GM19099 (cell line): ENCODE results near the gene LEF1.

Source experiments
- POLR2A ChIP-seq: IDR thresholded peaks from 3 replicates; pipeline ENCODE4 v1.6.1; 2011; ENCODE audit warnings: low read depth; ENCODE audit not compliant: insufficient read length; ENCODE audit errors: extremely low read depth

The LEF1 gene

GRCh38 chr4:108092288-108092687 lies 76.4 kb downstream of the LEF1 start:
- no peak for TF ChIP-seq POLR2A

GRCh38 chr4:108087293-108087967 lies 81.3 kb downstream of the LEF1 start:
- no peak for TF ChIP-seq POLR2A

GRCh38 chr4:108081256-108081655 lies 87.5 kb downstream of the LEF1 start:
- no peak for TF ChIP-seq POLR2A

GRCh38 chr4:108080747-108081146 lies 88.0 kb downstream of the LEF1 start:
- no peak for TF ChIP-seq POLR2A

GRCh38 chr4:108078024-108078733 lies 90.6 kb downstream of the LEF1 start:
- no peak for TF ChIP-seq POLR2A

GRCh38 chr4:108072300-108072699 lies 96.4 kb downstream of the LEF1 start:
- no peak for TF ChIP-seq POLR2A

- no peak for TF ChIP-seq POLR2A
Measured at GRCh38 chr4:108070775-108071174, 98.0 kb downstream of the LEF1 start.

- no peak for TF ChIP-seq POLR2A
Measured at GRCh38 chr4:108068442-108068841, 100.3 kb downstream of the LEF1 start.

- TF ChIP-seq POLR2A, result no peak
Measured at GRCh38 chr4:108060686-108061321, 107.9 kb downstream of the LEF1 start.

GRCh38 chr4:108060164-108060563 lies 108.6 kb downstream of the LEF1 start:
- no peak for TF ChIP-seq POLR2A

- no peak for TF ChIP-seq POLR2A
Measured at GRCh38 chr4:108058685-108059440, 109.9 kb downstream of the LEF1 start.

GRCh38 chr4:108056418-108056817 lies 112.3 kb downstream of the LEF1 start:
- TF ChIP-seq POLR2A, result no peak

- no peak for TF ChIP-seq POLR2A
Measured at GRCh38 chr4:108055787-108056186, 112.9 kb downstream of the LEF1 start.

GRCh38 chr4:108054025-108054638 lies 114.6 kb downstream of the LEF1 start:
- no peak for TF ChIP-seq POLR2A

GRCh38 chr4:108053251-108053711 lies 115.5 kb downstream of the LEF1 start:
- peak; percentile 34 for TF ChIP-seq POLR2A

- TF ChIP-seq POLR2A, result no peak
Measured at GRCh38 chr4:108052558-108053120, 116.1 kb downstream of the LEF1 start.
